H1 (cell line): ENCODE data around the gene TGM1. TPM values are rescaled to one million over a fixed set of nuclear protein-coding genes. Genes with fewer than 3 reads are reported as not detected.

Source experiments
- CTCF ChIA-PET: fragments of 300-600 bp; sonication (Branson Sonifier 250); formaldehyde crosslinking; loops from one replicate; lab custom pipeline; 2021; ENCODE audit not compliant: partially characterized antibody; lab: Charles Lee
- POLR2A ChIA-PET: fragments of 300-600 bp; sonication (Branson Sonifier 250); formaldehyde crosslinking; loops from one replicate; lab custom pipeline; 2021; ENCODE audit warnings: inconsistent platforms; ENCODE audit not compliant: partially characterized antibody; lab: Charles Lee
- DNase-seq, 2 experiments: peaks; one replicate each; pipeline versions ENCODE4 v3.0.0 to v3.0.0-alpha.2; 2010 to 2022; ENCODE audit warnings: low spot score in 2 of 2, low read depth in 1 of 2, mixed read lengths in 1 of 2
- FAIRE-seq: peaks from 2 replicates; lab custom pipeline; 2011; peaks lifted over from hg19 to GRCh38; lab: Jason Lieb, UNC
- H2AFZ ChIP-seq: 2 replicates; pipeline ENCODE4 v1.8.1; 2012; ENCODE audit warnings: low read length, inconsistent platforms
- H2AK5ac ChIP-seq: 2 replicates; pipeline ENCODE4 v1.6.1; 2013; ENCODE audit warnings: low read depth, low read length
- H2BK120ac ChIP-seq: replicated peaks from 2 replicates; pipeline ENCODE3; 2013; ENCODE audit warnings: low read depth, low read length, inconsistent platforms
- H2BK12ac ChIP-seq: 2 replicates; pipeline ENCODE4 v1.6.1; 2013; ENCODE audit warnings: low read depth, low read length
- H2BK15ac ChIP-seq: 2 replicates; pipeline ENCODE4 v1.6.1; 2013; ENCODE audit warnings: low read length
- H2BK20ac ChIP-seq: 2 replicates; pipeline ENCODE4 v1.6.1; 2013; ENCODE audit warnings: low read length
- H2BK5ac ChIP-seq: 2 replicates; pipeline ENCODE4 v1.6.1; 2013; ENCODE audit warnings: low read depth, low read length
- H3K14ac ChIP-seq: 2 replicates; pipeline ENCODE4 v1.6.1; 2013; ENCODE audit warnings: inconsistent platforms; ENCODE audit not compliant: insufficient read length
- H3K18ac ChIP-seq: 2 replicates; pipeline ENCODE4 v1.6.1; 2013; ENCODE audit warnings: low read length; ENCODE audit errors: extremely low read depth
- H3K23ac ChIP-seq: 2 replicates; pipeline ENCODE4 v1.6.1; 2013; ENCODE audit warnings: inconsistent platforms; ENCODE audit not compliant: insufficient read length
- H3K23me2 ChIP-seq: 2 replicates; pipeline ENCODE4 v1.6.1; 2013; ENCODE audit warnings: low read depth, low read length
- H3K27ac ChIP-seq: 2 replicates; pipeline ENCODE4 v1.6.1; 2011; ENCODE audit warnings: low read depth, low read length, inconsistent platforms
- H3K27me3 ChIP-seq, 4 experiments: replicated peaks in 1 of 4; 1 replicate in 1 of 4; 2 replicates in 3 of 4; pipeline versions ENCODE4 v1.6.1 to v1.8.1; 2011 to 2013; ENCODE audit warnings: low read length in 3 of 4, mild to moderate bottlenecking in 3 of 4, inconsistent platforms in 2 of 4, mixed read lengths in 2 of 4, moderate library complexity in 1 of 4; ENCODE audit not compliant: control insufficient read depth in 3 of 4, insufficient read depth in 3 of 4; ENCODE audit errors: extremely low read depth in 1 of 4
- H3K36me3 ChIP-seq, 4 experiments: 2 replicates each; pipeline versions ENCODE4 v1.6.1 to v1.8.1; 2011 to 2013; ENCODE audit warnings: mild to moderate bottlenecking in 4 of 4, low read length in 3 of 4, moderate library complexity in 2 of 4, control low read depth in 1 of 4, inconsistent platforms in 1 of 4; ENCODE audit not compliant: insufficient read depth in 4 of 4, control insufficient read depth in 2 of 4
- H3K4ac ChIP-seq: replicated peaks from 2 replicates; pipeline ENCODE3; 2013; ENCODE audit warnings: low read length, low read depth, mixed read lengths, inconsistent platforms; ENCODE audit not compliant: insufficient read length
- H3K4me1 ChIP-seq, 4 experiments: replicated peaks in 1 of 4; 1 replicate in 1 of 4; 2 replicates in 3 of 4; pipeline versions ENCODE4 v1.6.1 to v1.8.1; 2011 to 2013; ENCODE audit warnings: low read length in 3 of 4, inconsistent platforms in 2 of 4, mixed read lengths in 1 of 4; ENCODE audit not compliant: insufficient read depth in 4 of 4, control insufficient read depth in 3 of 4
- H3K4me2 ChIP-seq, 2 experiments: 2 replicates each; pipeline versions ENCODE4 v1.6.1 to v1.8.1; 2011 to 2013; ENCODE audit warnings: low read depth in 2 of 2, low read length in 2 of 2, control low read depth in 1 of 2, inconsistent platforms in 1 of 2, mild to moderate bottlenecking in 1 of 2; ENCODE audit not compliant: insufficient read depth in 1 of 2
- H3K4me3 ChIP-seq, 4 experiments: fragments of 200-600, 300-600 bp in 1 of 4; sonication (generic), shearing (Covaris generic), sonication (Bioruptor Twin) in 1 of 4; 2 replicates each; pipeline versions ENCODE4 v1.5.1 to v1.8.1; 2011 to 2016; ENCODE audit warnings: low read length in 4 of 4, low read depth in 3 of 4, control low read depth in 2 of 4, inconsistent platforms in 2 of 4, mild to moderate bottlenecking in 2 of 4, mixed read lengths in 1 of 4, moderate library complexity in 1 of 4; ENCODE audit not compliant: insufficient read depth in 2 of 4; ENCODE audit errors: extremely low read depth in 1 of 4
- H3K56ac ChIP-seq: replicated peaks from 2 replicates; pipeline ENCODE3; 2013; ENCODE audit warnings: low read depth, mild to moderate bottlenecking, mixed read lengths, low read length, inconsistent platforms; ENCODE audit not compliant: insufficient read length
- H3K79me1 ChIP-seq: 2 replicates; pipeline ENCODE4 v1.6.1; 2013; ENCODE audit warnings: low read depth, low read length, control low read depth
- H3K79me2 ChIP-seq, 2 experiments: 2 replicates each; pipeline versions ENCODE4 v1.6.1 to v1.8.1; 2012 to 2013; ENCODE audit warnings: low read length in 2 of 2, mild to moderate bottlenecking in 2 of 2, inconsistent platforms in 1 of 2; ENCODE audit not compliant: insufficient read depth in 2 of 2, control insufficient read depth in 1 of 2
- H3K9ac ChIP-seq, 4 experiments: replicated peaks in 1 of 4; 1 replicate in 1 of 4; 2 replicates in 3 of 4; pipeline versions ENCODE4 v1.6.1 to v1.8.1; 2011 to 2013; ENCODE audit warnings: low read depth in 3 of 4, low read length in 3 of 4, control low read depth in 2 of 4, mild to moderate bottlenecking in 2 of 4, moderate library complexity in 2 of 4, inconsistent platforms in 1 of 4; ENCODE audit errors: extremely low read depth in 1 of 4
- H3K9me3 ChIP-seq, 2 experiments: 2 replicates each; pipeline versions ENCODE4 v1.6.1 to v1.8.1; 2012 to 2013; ENCODE audit warnings: mild to moderate bottlenecking in 2 of 2, moderate library complexity in 2 of 2, control low read depth in 1 of 2, inconsistent platforms in 1 of 2, low read depth in 1 of 2, low read length in 1 of 2, mixed read lengths in 1 of 2; ENCODE audit not compliant: insufficient read depth in 2 of 2
- H4K20me1 ChIP-seq, 2 experiments: replicated peaks in 1 of 2; 2 replicates each; pipeline versions ENCODE3 to v1.8.1; 2011 to 2013; ENCODE audit warnings: inconsistent platforms in 2 of 2, low read length in 2 of 2, mild to moderate bottlenecking in 1 of 2; ENCODE audit not compliant: insufficient read depth in 2 of 2, control insufficient read depth in 1 of 2
- H4K5ac ChIP-seq: 2 replicates; pipeline ENCODE4 v1.6.1; 2013; ENCODE audit warnings: low read length, low read depth, mixed read lengths, inconsistent platforms; ENCODE audit not compliant: insufficient read length
- H4K8ac ChIP-seq: 2 replicates; pipeline ENCODE4 v1.8.0; 2013; ENCODE audit warnings: mild to moderate bottlenecking, moderate library complexity, low read length, inconsistent platforms; ENCODE audit not compliant: insufficient read depth; ENCODE audit errors: extremely low read depth
- H4K91ac ChIP-seq: replicated peaks from 2 replicates; pipeline ENCODE3; 2013; ENCODE audit warnings: low read length, mixed read lengths, inconsistent platforms; ENCODE audit not compliant: insufficient read length
- ASH2L ChIP-seq: fragments of 200-600, 300-600 bp; sonication (generic); IDR thresholded peaks from one replicate; pipeline ENCODE4 v1.7.1; 2017; ENCODE audit warnings: low read length
- BCL11A ChIP-seq, 2 experiments: IDR thresholded peaks; one replicate each; pipeline ENCODE4 v1.6.1; 2011; ENCODE audit warnings: low read depth in 2 of 2, low read length in 2 of 2, mild to moderate bottlenecking in 2 of 2
- CBX5 ChIP-seq: fragments of 300-800, 300-1000 bp; sonication (generic); IDR thresholded peaks from 2 replicates; pipeline ENCODE4 v1.7.1; 2016; ENCODE audit warnings: antibody characterized with exemption, low read length, low read depth
- EP300 ChIP-seq, 2 experiments: IDR thresholded peaks; 1 replicate in 1 of 2; 2 replicates in 1 of 2; pipeline ENCODE4 v1.6.1; 2011 to 2012; ENCODE audit warnings: low read depth in 2 of 2, low read length in 2 of 2, mild to moderate bottlenecking in 2 of 2, borderline replicate concordance in 1 of 2, inconsistent platforms in 1 of 2, moderate library complexity in 1 of 2
- HDAC2 ChIP-seq, 2 experiments: fragments of 300-600 bp in 1 of 2; sonication (generic) in 1 of 2; IDR thresholded peaks; 2 replicates each; pipeline ENCODE4 v1.6.1; 2011 to 2012; ENCODE audit warnings: low read depth in 2 of 2, low read length in 2 of 2, mild to moderate bottlenecking in 2 of 2, moderate library complexity in 2 of 2, borderline replicate concordance in 1 of 2, inconsistent platforms in 1 of 2
- NRF1 ChIP-seq: IDR thresholded peaks from 2 replicates; pipeline ENCODE4 v1.6.1; 2011; ENCODE audit warnings: mild to moderate bottlenecking, low read depth, low read length, improper control_type of control experiment
- POLR2A ChIP-seq, 2 experiments: IDR thresholded peaks; 1 replicate in 1 of 2; 2 replicates in 1 of 2; pipeline ENCODE4 v1.6.1; 2011; ENCODE audit warnings: low read depth in 2 of 2, low read length in 2 of 2, mild to moderate bottlenecking in 2 of 2; ENCODE audit errors: control extremely low read depth in 1 of 2
- RBBP5 ChIP-seq: IDR thresholded peaks from 2 replicates; pipeline ENCODE4 v1.7.1; 2012; ENCODE audit warnings: low read depth, mild to moderate bottlenecking, inconsistent platforms, low read length, moderate library complexity, borderline replicate concordance
- RFX5 ChIP-seq: IDR thresholded peaks from 2 replicates; pipeline ENCODE4 v1.6.1; 2011; ENCODE audit warnings: low read depth, low read length, improper control_type of control experiment, borderline replicate concordance
- RNF2 ChIP-seq: fragments of 200-900, 300-1000 bp; sonication (generic); IDR thresholded peaks from 2 replicates; pipeline ENCODE4 v1.7.1; 2016; ENCODE audit warnings: borderline replicate concordance, low read depth, mild to moderate bottlenecking, antibody characterized with exemption, low read length; ENCODE audit not compliant: poor library complexity, severe bottlenecking; ENCODE audit errors: missing control alignments
- RXRA ChIP-seq: IDR thresholded peaks from 2 replicates; pipeline ENCODE4 v1.6.1; 2011; ENCODE audit warnings: low read depth, mild to moderate bottlenecking, low read length, moderate library complexity; ENCODE audit not compliant: insufficient read depth
- SIX5 ChIP-seq: IDR thresholded peaks from 2 replicates; pipeline ENCODE4 v1.6.1; 2011; ENCODE audit warnings: mild to moderate bottlenecking, low read depth, low read length
- WGBS, 2 experiments: shearing (Covaris generic) in 1 of 2; methylation state at CpG; one replicate each; pipeline versions ENCODE4 v1.1.6 to v1.1.7; 2013 to 2015; ENCODE audit warnings: low lambda C conversion rate in 2 of 2, mixed read lengths in 2 of 2, inconsistent platforms in 1 of 2, low coverage in 1 of 2, missing lambda C conversion rate in 1 of 2; ENCODE audit not compliant: insufficient replicate concordance in 2 of 2, insufficient coverage in 1 of 2, insufficient read length in 1 of 2; ENCODE audit errors: extremely low coverage in 1 of 2, missing lambda C conversion rate in 1 of 2; 5-methylcytosine and 5-hydroxymethylcytosine counted together
- polyA plus RNA-seq, 7 experiments: library from polyadenylated mRNA; depleted of rRNA in 3 of 7; stranded (reverse) in 5 of 7; unstranded in 2 of 7; fragments of >200 nt in 5 of 7; fragments of 200-250 nt in 2 of 7; gene quantifications; 1 replicate in 5 of 7; 2 replicates in 1 of 7; 4 replicates in 1 of 7; pipeline versions ENCODE4 v1.2.1 to v1.2.3, GENCODE V29; 2011 to 2013; ENCODE audit warnings: missing spikeins in 2 of 7, mixed read lengths in 2 of 7
- total RNA-seq: library from RNA; stranded (reverse); fragmentation: NEBNext Ultra II Directional; extraction: Animal tissue kit (Norgen Biotek cat#: 25700); gene quantifications from 2 replicates; pipeline ENCODE4 v1.2.1, GENCODE V29; 2021
- TF ChIP-seq, protein P1 (sequence below): IDR thresholded peaks from 2 replicates; pipeline ENCODE4 v1.6.1; 2012; ENCODE audit warnings: inconsistent platforms

The TGM1 gene
- total and polyA plus RNA-seq, 2 of the 8 experiments (the other 6 are each of a cell fraction or from before 2014, with no cell fraction given), result 1.8 to 2.2 TPM

DNA sequence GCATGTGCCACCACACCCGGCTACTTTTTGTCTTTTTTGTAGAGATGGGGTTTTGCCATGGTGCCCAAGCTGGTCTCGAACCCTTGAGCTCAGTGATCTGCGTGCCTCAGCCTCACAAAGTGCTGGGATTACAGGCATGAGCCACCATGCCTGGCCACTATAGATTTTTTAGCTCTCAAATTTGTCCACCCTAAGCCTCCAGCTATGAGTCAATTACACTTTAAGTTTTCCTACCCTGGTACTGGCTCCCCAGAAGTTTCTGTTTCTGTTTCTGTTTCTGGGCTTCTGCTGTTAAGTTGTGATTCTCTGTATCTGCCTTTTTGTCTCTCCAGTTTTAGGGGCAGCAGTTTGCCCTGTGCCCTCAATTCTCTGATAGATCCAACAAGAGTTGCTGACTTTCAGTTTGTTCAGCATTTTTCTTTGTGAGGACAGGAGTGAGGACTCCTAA lies 16.2 kb downstream of the TGM1 start:
- Histone ChIP-seq H3K79me1 (no peaks in the 10 kb centered on the region), H3K9me3 (no peaks in the 10 kb centered on the region), H4K91ac (no peak overlapping the region), H2AFZ (no peak overlapping the region), H2BK5ac (no peak overlapping the region), H3K27me3 (no peaks in the 10 kb centered on the region), H2BK120ac (no peak overlapping the region), H3K4me1 (peaks cover 0 to 4% (median 0%) of the 10 kb centered on the region in 4 experiments; a peak in 3 of 7 replicates), H3K4me3 (no peak overlapping the region), H3K4ac (no peak overlapping the region), H3K79me2 (no peaks in the 10 kb centered on the region), H2BK12ac (no peak overlapping the region), H4K8ac (no peak overlapping the region), H3K23me2 (peaks cover 5% of the 10 kb centered on the region; the same call in 1 of the 2 replicates), H3K18ac (no peak overlapping the region), H3K23ac (no peak overlapping the region), H3K27ac (no peak overlapping the region), H3K14ac (no peak overlapping the region), H4K5ac (no peak overlapping the region), H3K56ac (no peak overlapping the region), H3K36me3 (no peaks in the 10 kb centered on the region), H3K9ac (no peak overlapping the region), H4K20me1 (peaks cover 0 to under 1% of the 10 kb centered on the region in 2 experiments), H2BK15ac (no peak overlapping the region), H2BK20ac (no peak overlapping the region), H2AK5ac (no peak overlapping the region), H3K4me2 (no peak overlapping the region)
- ChIA-PET CTCF (interaction anchor here (0.7 to 9.4 kb wide), 11 partner anchors 18 to 185 kb away, joined by 3 to 163 read pairs (median 4); partner anchors contain the start of genes CIDEB, DHRS1, LTB4R and NOP9), POLR2A (interaction anchor here (0.9 to 4.2 kb wide), 12 partner anchors 10 to 59 kb away, joined by 3 to 20 read pairs (median 4); partner anchors contain the start of genes CHMP4A, DHRS1, NOP9 and RABGGTA)
- FAIRE-seq (no peak), DNase-seq (no peak)
- TF ChIP-seq RBBP5 (no peak), ASH2L (no peak), SIX5 (no peak), NRF1 (no peak), HDAC2 (IDR thresholded peaks at IDR 0.05; ENCODE audit: borderline replicate concordance in 1 of 2, low read depth in 2 of 2, low read length in 2 of 2) (no peak), RFX5 (no peak), RXRA (no peak), CBX5 (no peak), POLR2A (IDR thresholded peaks at IDR 0.05; ENCODE audit: control extremely low read depth in 1 of 2, low read depth in 2 of 2, low read length in 2 of 2) (no peak), RNF2 (no peak), EP300 (IDR thresholded peaks at IDR 0.05; ENCODE audit: borderline replicate concordance in 1 of 2, low read depth in 2 of 2, low read length in 2 of 2) (no peak), BCL11A (IDR thresholded peaks at IDR 0.05; ENCODE audit: low read depth in 2 of 2, low read length in 2 of 2) (no peak)
- TF ChIP-seq, protein P1, sequence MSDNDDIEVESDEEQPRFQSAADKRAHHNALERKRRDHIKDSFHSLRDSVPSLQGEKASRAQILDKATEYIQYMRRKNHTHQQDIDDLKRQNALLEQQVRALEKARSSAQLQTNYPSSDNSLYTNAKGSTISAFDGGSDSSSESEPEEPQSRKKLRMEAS, result no peak
- 88% methylated on average over 3 of the region's 3 CpGs; no CpG with 5 or more reads in 1 of the 2 experiments for WGBS, 2 experiments
